ENCODE data around the gene KCTD11.

Gene KCTD11

GRCh38 chr17:7374353-7374752 lies 22.4 kb downstream of the KCTD11 start:
- no peak overlapping the region for H3K4me3 ChIP-seq (ENCODE audit: low read depth, low read length)

- no peak overlapping the region for H3K4me3 ChIP-seq (ENCODE audit: low read depth, low read length)
Measured at GRCh38 chr17:7379134-7379533, 27.2 kb downstream of the KCTD11 start.

GRCh38 chr17:7380321-7380720 lies 28.4 kb downstream of the KCTD11 start:
- H3K4me3 ChIP-seq (ENCODE audit: low read depth, low read length) = no peak overlapping the region

GRCh38 chr17:7380855-7381683 lies 29.1 kb downstream of the KCTD11 start, which contains the start of gene TNK1:
Gene TNK1, plus strand, starts transcription at chr17:7381089. Its CDS starts 1,838 bp downstream, at chr17:7382927.
- peak within 1 kb of the TSS; percentile 50 for H3K4me3 ChIP-seq (ENCODE audit: low read depth, low read length)

GRCh38 chr17:7382901-7383300 lies 30.9 kb downstream of the KCTD11 start:
- H3K4me3 ChIP-seq (ENCODE audit: low read depth, low read length) = no peak overlapping the region

- no peak overlapping the region for H3K4me3 ChIP-seq (ENCODE audit: low read depth, low read length)
Measured at GRCh38 chr17:7383371-7383741, 31.4 kb downstream of the KCTD11 start.

- H3K4me3 ChIP-seq (ENCODE audit: low read depth, low read length) = peak overlapping the region; percentile 43
Measured at GRCh38 chr17:7383742-7384488, 32.0 kb downstream of the KCTD11 start.

GRCh38 chr17:7384489-7385081 lies 32.6 kb downstream of the KCTD11 start:
- peak overlapping the region; percentile 43 for H3K4me3 ChIP-seq (ENCODE audit: low read depth, low read length)

- no peak overlapping the region for H3K4me3 ChIP-seq (ENCODE audit: low read depth, low read length)
Measured at GRCh38 chr17:7388856-7389255, 36.9 kb downstream of the KCTD11 start.

GRCh38 chr17:7389924-7390910 lies 38.3 kb downstream of the KCTD11 start:
- H3K4me3 ChIP-seq (ENCODE audit: low read depth, low read length) = no peak overlapping the region

GRCh38 chr17:7391307-7391706 lies 39.3 kb downstream of the KCTD11 start:
- no peak overlapping the region for H3K4me3 ChIP-seq (ENCODE audit: low read depth, low read length)

GRCh38 chr17:7392696-7393612 lies 41.0 kb downstream of the KCTD11 start:
- peak overlapping the region; percentile 62 for H3K4me3 ChIP-seq (ENCODE audit: low read depth, low read length)

GRCh38 chr17:7393613-7394451 lies 41.9 kb downstream of the KCTD11 start:
- peak overlapping the region; percentile 62 for H3K4me3 ChIP-seq (ENCODE audit: low read depth, low read length)

- H3K4me3 ChIP-seq (ENCODE audit: low read depth, low read length) = peak within 1 kb of the TSS; percentile 67
Measured at GRCh38 chr17:7394452-7395191, 42.7 kb downstream of the KCTD11 start, which contains the start of gene PLSCR3. Gene PLSCR3, minus strand, starts transcription at chr17:7394525. Its CDS starts 415 bp downstream, at chr17:7394110.

GRCh38 chr17:7396147-7396546 lies 44.2 kb downstream of the KCTD11 start:
- no peak overlapping the region for H3K4me3 ChIP-seq (ENCODE audit: low read depth, low read length)

- H3K4me3 ChIP-seq (ENCODE audit: low read depth, low read length) = no peak overlapping the region
Measured at GRCh38 chr17:7398612-7399011, 46.6 kb downstream of the KCTD11 start.

GRCh38 chr17:7403043-7403726 lies 51.2 kb downstream of the KCTD11 start:
- H3K4me3 ChIP-seq (ENCODE audit: low read depth, low read length) = peak overlapping the region; percentile 66
